Right lobe of liver (tissue), 4 donors: ENCODE data around the gene SLC27A6.

Source experiments
- POLR2A ChIP-seq: fragments of 450-650 bp; IDR thresholded peaks from one replicate; pipeline ENCODE4 v1.6.1; 2017; ENCODE audit warnings: antibody characterized with exemption, mild to moderate bottlenecking
- TF ChIP-seq, protein P1 (sequence below), 4 donors: fragments of 200-600 bp in 3 of 4; fragments of 450-650 bp in 1 of 4; IDR thresholded peaks; one replicate each; pipeline versions ENCODE4 v1.5.1 to v1.8.0; 2016 to 2022; ENCODE audit warnings: antibody characterized with exemption in 4 of 4, mild to moderate bottlenecking in 2 of 4
- donor health status: DM: no; HTN: no; CAD: no.
- donor health status: DM: no; HTN: no; CAD: no.
- donor health status: DM: no; HTN: yes; CAD: no.

DNA sequence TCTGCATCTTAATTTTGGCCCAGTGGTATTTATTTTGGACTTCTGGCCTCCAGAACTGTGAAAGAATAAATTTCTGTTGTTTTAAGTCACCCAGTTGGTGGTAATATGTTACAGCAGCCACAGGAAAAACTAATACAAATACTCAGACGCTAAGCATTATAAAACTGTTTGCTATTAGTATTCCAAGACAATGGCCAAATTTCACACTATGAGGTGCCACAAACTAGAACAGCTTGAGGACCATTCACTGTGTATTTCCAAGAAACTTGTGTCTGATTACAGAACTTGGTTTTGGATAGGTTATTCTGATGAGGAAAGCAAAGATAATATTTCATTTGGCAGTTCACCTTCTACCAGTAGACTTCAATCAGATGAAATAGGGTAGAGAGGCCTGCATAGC lies 113.0 kb downstream of the SLC27A6 start:
- TF ChIP-seq, protein P1, sequence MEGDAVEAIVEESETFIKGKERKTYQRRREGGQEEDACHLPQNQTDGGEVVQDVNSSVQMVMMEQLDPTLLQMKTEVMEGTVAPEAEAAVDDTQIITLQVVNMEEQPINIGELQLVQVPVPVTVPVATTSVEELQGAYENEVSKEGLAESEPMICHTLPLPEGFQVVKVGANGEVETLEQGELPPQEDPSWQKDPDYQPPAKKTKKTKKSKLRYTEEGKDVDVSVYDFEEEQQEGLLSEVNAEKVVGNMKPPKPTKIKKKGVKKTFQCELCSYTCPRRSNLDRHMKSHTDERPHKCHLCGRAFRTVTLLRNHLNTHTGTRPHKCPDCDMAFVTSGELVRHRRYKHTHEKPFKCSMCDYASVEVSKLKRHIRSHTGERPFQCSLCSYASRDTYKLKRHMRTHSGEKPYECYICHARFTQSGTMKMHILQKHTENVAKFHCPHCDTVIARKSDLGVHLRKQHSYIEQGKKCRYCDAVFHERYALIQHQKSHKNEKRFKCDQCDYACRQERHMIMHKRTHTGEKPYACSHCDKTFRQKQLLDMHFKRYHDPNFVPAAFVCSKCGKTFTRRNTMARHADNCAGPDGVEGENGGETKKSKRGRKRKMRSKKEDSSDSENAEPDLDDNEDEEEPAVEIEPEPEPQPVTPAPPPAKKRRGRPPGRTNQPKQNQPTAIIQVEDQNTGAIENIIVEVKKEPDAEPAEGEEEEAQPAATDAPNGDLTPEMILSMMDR (IDR thresholded peaks at IDR 0.05), result no peak
- TF ChIP-seq POLR2A, result no peak
